Esophagus mucosa (tissue), 1 donor: ENCODE results near the gene SDF2L1. TPM values are rescaled to one million over a fixed set of nuclear protein-coding genes. Genes with fewer than 3 reads are reported as not detected.
A peak's percentile ranks its signal among the peaks of the same experiment; 100 is the strongest.

ENCODE experiments used
- ATAC-seq: fragments of 200-7000 bp; cut with Tn5 transposase; one replicate; pipeline ENCODE4 v1.9.1; 2020
- total RNA-seq: library from RNA; stranded (reverse); gene quantifications from one replicate; pipeline ENCODE4 v1.2.4, GENCODE V29; 2023
- donor health status: DM: yes; HTN: yes; CAD: no.

SDF2L1 gene
- total RNA-seq, 1 donor from 2014 or later, result 14.1 TPM

- no peak for ATAC-seq
Observed at GRCh38 chr22:21622011-21622918, 19.8 kb upstream of the SDF2L1 start.

GRCh38 chr22:21622919-21623647, 19.0 kb upstream of the SDF2L1 start:
- ATAC-seq, result no peak

GRCh38 chr22:21623648-21623970, 18.5 kb upstream of the SDF2L1 start:
- no peak for ATAC-seq

- ATAC-seq, result no peak
Observed at GRCh38 chr22:21624120-21624879, 17.8 kb upstream of the SDF2L1 start.

- no peak for ATAC-seq
Observed at GRCh38 chr22:21624880-21625791, 17.0 kb upstream of the SDF2L1 start.

- no peak for ATAC-seq
Observed at GRCh38 chr22:21626073-21626734, 15.9 kb upstream of the SDF2L1 start.

GRCh38 chr22:21626735-21627469, 15.2 kb upstream of the SDF2L1 start:
- no peak for ATAC-seq

GRCh38 chr22:21628386-21629254, 13.5 kb upstream of the SDF2L1 start:
- peak; percentile 43 for ATAC-seq

GRCh38 chr22:21629255-21630149, 12.6 kb upstream of the SDF2L1 start, which contains the start of gene YDJC:
Gene YDJC, minus strand, starts transcription at chr22:21630022. Its CDS starts 8 bp downstream, at chr22:21630014.
- ATAC-seq, result peak; percentile 92

GRCh38 chr22:21631025-21631424, 11.1 kb upstream of the SDF2L1 start:
- no peak for ATAC-seq

GRCh38 chr22:21632237-21632895, 9.7 kb upstream of the SDF2L1 start, which contains the start of gene CCDC116:
Gene CCDC116, plus strand, starts transcription at chr22:21632760. Its CDS starts 422 bp downstream, at chr22:21633182.
- no peak for ATAC-seq

GRCh38 chr22:21632931-21633330, 9.2 kb upstream of the SDF2L1 start:
- no peak for ATAC-seq

- no peak for ATAC-seq
Observed at GRCh38 chr22:21633481-21633880, 8.6 kb upstream of the SDF2L1 start.

GRCh38 chr22:21634081-21634480, 8.0 kb upstream of the SDF2L1 start:
- ATAC-seq, result no peak

GRCh38 chr22:21634844-21635243, 7.3 kb upstream of the SDF2L1 start:
- no peak for ATAC-seq

- ATAC-seq, result no peak
Observed at GRCh38 chr22:21635771-21636510, 6.2 kb upstream of the SDF2L1 start.

- no peak for ATAC-seq
Observed at GRCh38 chr22:21636629-21637218, 5.4 kb upstream of the SDF2L1 start.
